Fibroblast of lung (primary cell): ENCODE measurements around the gene ZNF281. TPM values are rescaled to one million over a fixed set of nuclear protein-coding genes. Genes with fewer than 3 reads are reported as not detected.
"Not testable (repeated sequence)": the region's sequence is repeated elsewhere in the genome, so short reads cannot be mapped to it uniquely, and the experiment has no call there.

Source experiments
- DNase-seq, 2 donors: peaks; one replicate each; pipeline versions ENCODE4 v3.0.0 to v3.0.0-alpha.2; 2010; ENCODE audit warnings: low read depth in 2 of 2
- H2AFZ ChIP-seq: 2 replicates; pipeline ENCODE4 v1.5.1; 2012; ENCODE audit warnings: low read length, control low read depth, inconsistent platforms
- H3K27ac ChIP-seq: 2 replicates; pipeline ENCODE4 v1.5.1; 2011; ENCODE audit warnings: low read length, control low read depth; ENCODE audit not compliant: insufficient read depth
- H3K27me3 ChIP-seq: 2 replicates; pipeline ENCODE4 v1.5.1; 2011; ENCODE audit warnings: mild to moderate bottlenecking, low read length; ENCODE audit not compliant: control insufficient read depth, insufficient read depth
- H3K36me3 ChIP-seq: 2 replicates; pipeline ENCODE4 v1.5.1; 2011; ENCODE audit warnings: low read length; ENCODE audit not compliant: control insufficient read depth, insufficient read depth
- H3K4me1 ChIP-seq: 2 replicates; pipeline ENCODE4 v1.5.1; 2011; ENCODE audit warnings: low read length; ENCODE audit not compliant: control insufficient read depth, insufficient read depth; ENCODE audit errors: extremely low read depth
- H3K4me2 ChIP-seq: 2 replicates; pipeline ENCODE4 v1.5.1; 2011; ENCODE audit warnings: low read length, control low read depth; ENCODE audit not compliant: insufficient read depth; ENCODE audit errors: extremely low read depth
- H3K4me3 ChIP-seq, 4 experiments: fragments of 200-600 bp in 1 of 4; sonication (generic) in 1 of 4; replicated peaks in 1 of 4; 2 replicates each; pipeline ENCODE4 v1.5.1; 2011 to 2016; ENCODE audit warnings: low read length in 4 of 4, low read depth in 3 of 4, mild to moderate bottlenecking in 3 of 4, control low read depth in 2 of 4, inconsistent platforms in 1 of 4, mixed read lengths in 1 of 4; ENCODE audit not compliant: insufficient read depth in 1 of 4; ENCODE audit errors: control extremely low read depth in 1 of 4
- H3K79me2 ChIP-seq: 2 replicates; pipeline ENCODE4 v1.5.1; 2012; ENCODE audit warnings: mild to moderate bottlenecking, low read length, inconsistent platforms; ENCODE audit not compliant: control insufficient read depth, insufficient read depth
- H3K9ac ChIP-seq: 2 replicates; pipeline ENCODE4 v1.5.1; 2011; ENCODE audit warnings: mild to moderate bottlenecking, low read length, control low read depth; ENCODE audit not compliant: insufficient read depth
- H3K9me3 ChIP-seq: 2 replicates; pipeline ENCODE4 v1.5.1; 2012; ENCODE audit warnings: low read depth, low read length; ENCODE audit not compliant: control insufficient read depth, insufficient read depth
- H4K20me1 ChIP-seq: 2 replicates; pipeline ENCODE4 v1.5.1; 2011; ENCODE audit warnings: low read length; ENCODE audit not compliant: control insufficient read depth, insufficient read depth; ENCODE audit errors: extremely low read depth
- EZH2 ChIP-seq: IDR thresholded peaks from 2 replicates; pipeline ENCODE4 v1.5.1; 2012; ENCODE audit warnings: low read length, control low read depth, mild to moderate bottlenecking; ENCODE audit errors: missing control alignments
- polyA plus RNA-seq, 2 donors: library from polyadenylated mRNA; depleted of rRNA in 1 of 2; stranded (reverse) in 1 of 2; unstranded in 1 of 2; fragments of >200 nt; gene quantifications; 2 replicates each; pipeline ENCODE4 v1.2.1, GENCODE V29; 2011 to 2012; ENCODE audit warnings: missing spikeins in 1 of 2
- total RNA-seq: library from RNA; depleted of rRNA; stranded (reverse); fragments of >200 nt; gene quantifications from 2 replicates; pipeline ENCODE4 v1.2.1, GENCODE V29; 2014
- TF ChIP-seq, protein P1 (sequence below), 2 donors: IDR thresholded peaks in 1 of 2; conservative IDR thresholded peaks in 1 of 2; 1 replicate in 1 of 2; 2 replicates in 1 of 2; pipeline ENCODE4 v1.5.1; 2011 to 2012; ENCODE audit warnings: low read length in 2 of 2, control low read depth in 1 of 2, inconsistent platforms in 1 of 2, low read depth in 1 of 2, mild to moderate bottlenecking in 1 of 2

Gene ZNF281
- total and polyA plus RNA-seq, 2 donors (not counting 1 experiment from before 2014, with no cell fraction given) = 14.0 to 39.0 TPM

DNA sequence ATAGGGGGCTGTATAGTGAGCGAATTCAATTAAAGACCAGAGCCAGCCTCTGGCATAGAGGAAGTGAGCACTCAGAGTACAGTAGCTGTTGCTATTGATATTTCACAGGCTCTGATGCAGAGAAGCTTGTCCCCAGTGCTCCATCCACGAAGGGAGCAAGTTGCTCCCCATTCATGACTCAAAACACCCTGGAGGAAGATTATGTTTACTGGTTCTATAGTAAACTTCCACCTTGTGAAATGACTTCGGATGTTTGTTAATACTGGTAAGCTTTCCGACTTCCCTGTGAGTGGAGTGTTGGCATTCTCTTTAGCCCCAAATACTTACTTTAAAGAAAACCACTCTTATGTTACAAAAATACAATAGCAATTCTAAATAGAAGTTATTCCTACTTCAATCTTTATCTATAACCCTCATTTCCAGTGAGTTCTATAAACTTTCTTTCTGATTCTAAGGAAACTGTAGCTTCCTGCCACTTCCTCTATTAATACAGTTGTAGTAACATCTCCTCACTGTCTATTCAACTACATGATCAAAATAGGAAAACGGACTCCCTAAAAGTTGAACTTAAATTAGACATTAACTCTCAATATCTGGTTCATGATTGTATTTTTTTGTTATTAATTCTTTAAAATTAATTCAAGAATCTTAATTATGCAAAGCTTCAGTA is 46.4 kb downstream of the ZNF281 start:
- TF ChIP-seq EZH2 = no peak
- TF ChIP-seq, protein P1, sequence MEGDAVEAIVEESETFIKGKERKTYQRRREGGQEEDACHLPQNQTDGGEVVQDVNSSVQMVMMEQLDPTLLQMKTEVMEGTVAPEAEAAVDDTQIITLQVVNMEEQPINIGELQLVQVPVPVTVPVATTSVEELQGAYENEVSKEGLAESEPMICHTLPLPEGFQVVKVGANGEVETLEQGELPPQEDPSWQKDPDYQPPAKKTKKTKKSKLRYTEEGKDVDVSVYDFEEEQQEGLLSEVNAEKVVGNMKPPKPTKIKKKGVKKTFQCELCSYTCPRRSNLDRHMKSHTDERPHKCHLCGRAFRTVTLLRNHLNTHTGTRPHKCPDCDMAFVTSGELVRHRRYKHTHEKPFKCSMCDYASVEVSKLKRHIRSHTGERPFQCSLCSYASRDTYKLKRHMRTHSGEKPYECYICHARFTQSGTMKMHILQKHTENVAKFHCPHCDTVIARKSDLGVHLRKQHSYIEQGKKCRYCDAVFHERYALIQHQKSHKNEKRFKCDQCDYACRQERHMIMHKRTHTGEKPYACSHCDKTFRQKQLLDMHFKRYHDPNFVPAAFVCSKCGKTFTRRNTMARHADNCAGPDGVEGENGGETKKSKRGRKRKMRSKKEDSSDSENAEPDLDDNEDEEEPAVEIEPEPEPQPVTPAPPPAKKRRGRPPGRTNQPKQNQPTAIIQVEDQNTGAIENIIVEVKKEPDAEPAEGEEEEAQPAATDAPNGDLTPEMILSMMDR (conservative IDR thresholded peaks at IDR 0.05 in 1 of 2, IDR thresholded peaks at IDR 0.05 in 1 of 2; ENCODE audit: low read depth in 1 of 2, low read length in 2 of 2) = no peak
- Histone ChIP-seq H4K20me1 (no peaks in the 10 kb centered on the region), H3K27ac (no peak overlapping the region), H3K4me1 (peaks cover 8% of the 10 kb centered on the region), H3K9me3 (no peaks in the 10 kb centered on the region), H3K4me3 (no peak overlapping the region), H3K27me3 (no peaks in the 10 kb centered on the region), H3K79me2 (no peaks in the 10 kb centered on the region), H2AFZ (no peak overlapping the region), H3K4me2 (no peak overlapping the region), H3K9ac (no peak overlapping the region), H3K36me3 (no peaks in the 10 kb centered on the region)
- no peak for DNase-seq

DNA sequence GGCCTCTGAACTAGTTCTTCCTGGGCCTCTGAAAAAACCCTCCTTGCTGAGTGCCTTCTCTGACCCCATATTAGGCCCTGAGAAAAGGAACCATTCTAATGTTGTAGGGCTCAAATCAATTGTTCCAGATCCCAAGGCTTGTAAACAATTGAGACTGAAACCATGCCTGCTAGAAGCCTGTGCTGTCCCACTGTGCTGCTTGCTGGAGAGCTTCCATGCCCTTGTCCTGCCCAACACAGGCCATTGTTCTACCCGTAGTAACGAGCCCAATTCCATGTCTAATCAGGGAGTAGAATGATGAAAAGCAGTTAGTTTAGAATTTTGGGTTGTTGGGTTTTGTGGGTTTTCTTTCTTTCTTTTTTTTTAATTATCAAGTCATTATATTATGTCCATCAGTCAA is 47.4 kb downstream of the ZNF281 start:
- no peaks in the 10 kb centered on the region for H3K79me2 ChIP-seq
- no peaks in the 10 kb centered on the region for H3K27me3 ChIP-seq
- TF ChIP-seq, protein P1 (conservative IDR thresholded peaks at IDR 0.05 in 1 of 2, IDR thresholded peaks at IDR 0.05 in 1 of 2; ENCODE audit: low read depth in 1 of 2, low read length in 2 of 2) = no peak
- TF ChIP-seq EZH2 = no peak
- H3K9me3 ChIP-seq = no peaks in the 10 kb centered on the region
- H4K20me1 ChIP-seq = no peaks in the 10 kb centered on the region
- H2AFZ ChIP-seq = no peak overlapping the region
- no peaks in the 10 kb centered on the region for H3K36me3 ChIP-seq
- H3K4me3 ChIP-seq = no peak overlapping the region
- no peak overlapping the region for H3K27ac ChIP-seq
- peaks cover 8% of the 10 kb centered on the region for H3K4me1 ChIP-seq
- no peak overlapping the region for H3K4me2 ChIP-seq
- no peak for DNase-seq
- no peak overlapping the region for H3K9ac ChIP-seq

DNA sequence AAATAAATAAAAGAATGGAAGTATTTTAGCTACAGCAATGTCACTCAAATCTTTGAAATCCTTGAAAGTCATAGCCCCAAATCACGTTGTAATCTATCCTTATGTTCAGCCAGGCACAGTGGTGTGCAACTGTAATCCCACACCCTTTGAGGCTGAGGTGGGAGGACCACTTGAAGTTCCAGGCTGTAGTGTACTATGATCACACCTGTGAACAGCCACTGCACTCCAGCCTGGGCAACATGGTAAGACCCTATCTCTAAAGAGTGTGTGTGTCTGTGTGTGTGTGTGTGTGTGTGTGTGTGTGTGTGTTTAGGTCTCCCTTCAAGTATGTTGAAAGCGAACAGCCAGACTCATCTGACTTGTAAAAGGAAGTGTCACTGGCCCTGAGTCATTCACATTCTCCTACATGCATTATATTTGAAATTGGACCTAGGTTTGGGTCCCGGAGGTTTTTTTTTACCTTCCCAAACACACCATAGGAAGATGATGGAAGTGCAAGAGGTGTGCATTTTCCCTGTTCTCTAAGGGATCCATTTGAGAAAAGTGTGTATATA is 50.1 kb downstream of the ZNF281 start:
- H3K4me2 ChIP-seq = no peak overlapping the region

DNA sequence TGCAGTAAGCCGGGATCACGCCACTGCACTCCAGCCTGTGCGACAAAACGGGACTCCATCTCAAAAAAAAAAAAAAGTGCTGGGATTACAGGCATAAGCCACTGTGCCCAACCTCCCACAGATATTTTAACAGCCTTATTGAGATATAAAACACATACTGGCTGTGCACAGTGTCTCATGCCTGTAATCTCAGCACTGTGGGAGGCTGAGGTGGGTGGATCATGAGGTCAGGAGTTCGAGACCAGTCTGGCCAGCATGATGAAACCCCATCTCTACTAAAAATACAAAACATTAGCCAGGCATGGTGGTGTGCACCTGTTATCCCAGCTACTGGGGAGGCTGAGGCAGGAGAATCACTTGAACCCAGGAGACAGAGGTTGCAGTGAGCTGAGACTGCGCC is 51.9 kb downstream of the ZNF281 start:
- not testable (repeated sequence) for H3K4me1 ChIP-seq, H3K79me2 ChIP-seq, H2AFZ ChIP-seq, H3K27ac ChIP-seq, H3K9me3 ChIP-seq, H3K4me2 ChIP-seq, DNase-seq, H3K9ac ChIP-seq, H4K20me1 ChIP-seq, H3K27me3 ChIP-seq, H3K36me3 ChIP-seq, H3K4me3 ChIP-seq

More for the DNA sequence above, 50.1 kb downstream of the ZNF281 start:
- peak; percentile 46 to 78 for DNase-seq
- Histone ChIP-seq H3K36me3 (no peaks in the 10 kb centered on the region), H3K27me3 (no peaks in the 10 kb centered on the region), H3K79me2 (no peaks in the 10 kb centered on the region), H3K9ac (no peak overlapping the region), H4K20me1 (no peaks in the 10 kb centered on the region), H3K27ac (no peak overlapping the region), H3K4me3 (no peak overlapping the region), H3K9me3 (no peaks in the 10 kb centered on the region), H2AFZ (no peak overlapping the region), H3K4me1 (peaks cover 7% of the 10 kb centered on the region)
- TF ChIP-seq EZH2 = no peak
- TF ChIP-seq, protein P1 (conservative IDR thresholded peaks at IDR 0.05 in 1 of 2, IDR thresholded peaks at IDR 0.05 in 1 of 2; ENCODE audit: low read depth in 1 of 2, low read length in 2 of 2) = no peak
